Stimulated activated CD4-positive, alpha-beta T cell treated with anti-CD3 and anti-CD28 coated beads, Interleukin-1b, Interleukin-23, amount 100 ng/mL, for 48 hours (primary cell): Measurements from ENCODE around the gene EPN3.

ENCODE experiments used
- DNase-seq: peaks from one replicate; pipeline ENCODE4 v3.0.0-alpha.2; 2020

EPN3 gene

GRCh38 chr17:50511058-50511457, 21.5 kb upstream of the EPN3 start:
- DNase-seq, result peak; percentile 68

- DNase-seq, result no peak
Observed at GRCh38 chr17:50513495-50513894, 19.0 kb upstream of the EPN3 start.

GRCh38 chr17:50514388-50514787, 18.1 kb upstream of the EPN3 start:
- no peak for DNase-seq

GRCh38 chr17:50514936-50515702, 17.4 kb upstream of the EPN3 start:
- DNase-seq, result no peak

- DNase-seq, result no peak
Observed at GRCh38 chr17:50517011-50517410, 15.5 kb upstream of the EPN3 start.

- no peak for DNase-seq
Observed at GRCh38 chr17:50517504-50518383, 14.8 kb upstream of the EPN3 start.

GRCh38 chr17:50518384-50519023, 14.0 kb upstream of the EPN3 start:
- no peak for DNase-seq

GRCh38 chr17:50519141-50519834, 13.2 kb upstream of the EPN3 start:
- no peak for DNase-seq

- DNase-seq, result no peak
Observed at GRCh38 chr17:50520483-50520882, 12.1 kb upstream of the EPN3 start.

- no peak for DNase-seq
Observed at GRCh38 chr17:50521514-50521913, 11.0 kb upstream of the EPN3 start.

- DNase-seq, result no peak
Observed at GRCh38 chr17:50522766-50523165, 9.8 kb upstream of the EPN3 start.

GRCh38 chr17:50523208-50523607, 9.3 kb upstream of the EPN3 start:
- no peak for DNase-seq

- DNase-seq, result no peak
Observed at GRCh38 chr17:50524838-50525237, 7.7 kb upstream of the EPN3 start.

- no peak for DNase-seq
Observed at GRCh38 chr17:50527155-50527762, 5.3 kb upstream of the EPN3 start.

GRCh38 chr17:50527949-50528474, 4.5 kb upstream of the EPN3 start:
- no peak for DNase-seq

- no peak for DNase-seq
Observed at GRCh38 chr17:50529849-50530248, 2.7 kb upstream of the EPN3 start.

GRCh38 chr17:50531428-50532025, 1.0 kb upstream of the EPN3 start:
- no peak for DNase-seq

GRCh38 chr17:50533185-50533584, 650 bp downstream of the EPN3 start:
- DNase-seq, result no peak

GRCh38 chr17:50533720-50534148, 1.2 kb downstream of the EPN3 start:
- no peak for DNase-seq

GRCh38 chr17:50534222-50534978, 1.9 kb downstream of the EPN3 start:
- DNase-seq, result peak; percentile 40

- no peak for DNase-seq
Observed at GRCh38 chr17:50534979-50535326, 2.4 kb downstream of the EPN3 start.
